CD4-positive, alpha-beta T cell treated with Interleukin-17A for 4 hours (primary cell): ENCODE results near the gene EFHD1.

Experiments used
- DNase-seq: peaks from one replicate; pipeline ENCODE4 v3.0.0-alpha.2; 2020; ENCODE audit warnings: mixed read lengths

EFHD1 gene, protein sequence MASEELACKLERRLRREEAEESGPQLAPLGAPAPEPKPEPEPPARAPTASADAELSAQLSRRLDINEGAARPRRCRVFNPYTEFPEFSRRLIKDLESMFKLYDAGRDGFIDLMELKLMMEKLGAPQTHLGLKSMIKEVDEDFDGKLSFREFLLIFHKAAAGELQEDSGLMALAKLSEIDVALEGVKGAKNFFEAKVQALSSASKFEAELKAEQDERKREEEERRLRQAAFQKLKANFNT

DNA sequence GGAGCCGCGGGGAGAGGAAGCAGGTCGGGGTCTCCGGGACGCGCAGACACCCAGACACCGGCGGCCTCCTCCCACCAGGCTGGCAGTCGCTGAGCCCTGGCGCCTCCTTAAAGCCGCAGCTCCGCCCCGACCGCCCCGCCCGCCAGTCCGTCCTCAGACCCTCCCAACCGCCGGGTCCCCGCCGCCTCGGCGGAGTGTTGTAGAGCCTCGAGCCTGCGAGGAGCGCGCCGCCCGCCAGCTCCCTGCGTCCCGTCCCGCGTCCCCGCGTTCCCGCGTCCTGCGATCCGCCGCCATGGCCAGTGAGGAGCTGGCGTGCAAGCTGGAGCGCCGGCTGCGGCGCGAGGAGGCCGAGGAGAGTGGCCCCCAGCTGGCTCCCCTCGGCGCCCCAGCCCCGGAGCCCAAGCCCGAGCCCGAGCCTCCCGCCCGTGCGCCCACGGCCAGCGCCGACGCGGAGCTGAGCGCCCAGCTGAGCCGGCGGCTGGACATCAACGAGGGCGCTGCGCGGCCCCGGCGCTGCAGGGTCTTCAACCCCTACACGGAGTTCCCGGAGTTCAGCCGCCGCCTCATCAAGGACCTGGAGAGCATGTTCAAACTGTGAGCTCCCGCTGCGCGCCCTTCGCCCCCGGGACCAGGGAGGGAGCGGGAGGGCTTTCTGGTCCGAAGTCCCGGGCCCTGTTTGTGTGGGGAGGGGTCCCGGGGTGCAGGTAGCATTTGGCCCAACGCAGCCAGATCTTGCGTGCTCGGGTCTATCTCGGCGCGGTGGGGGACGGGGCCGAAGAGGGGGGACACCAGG, at the start of gene EFHD1:
Gene EFHD1 (plus strand): TSS at position 192 of the 793 bp plus-strand sequence. CDS start 101 bp downstream, at position 293.
- DNase-seq = peak; percentile 69

DNA sequence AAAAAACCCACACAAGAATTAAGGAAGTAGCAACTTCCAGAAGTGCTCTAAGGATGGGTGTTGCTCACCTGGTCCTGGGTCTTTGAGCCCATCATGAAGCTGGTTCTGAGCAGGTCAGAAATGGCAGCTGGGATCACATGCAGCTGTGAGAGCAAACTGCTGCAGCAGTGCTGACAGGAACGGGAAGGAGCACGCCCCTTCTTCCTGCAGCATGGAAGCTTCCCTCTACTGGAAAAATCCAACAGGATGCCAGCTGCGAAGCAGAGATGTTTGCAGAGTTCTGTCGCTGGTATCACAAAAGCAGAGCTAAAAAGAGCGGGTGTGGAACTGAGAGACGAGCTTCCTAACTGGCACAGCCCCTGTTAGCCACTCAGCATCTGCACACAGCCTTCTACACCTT, 49.2 kb upstream of the EFHD1 start:
- no peak for DNase-seq

DNA sequence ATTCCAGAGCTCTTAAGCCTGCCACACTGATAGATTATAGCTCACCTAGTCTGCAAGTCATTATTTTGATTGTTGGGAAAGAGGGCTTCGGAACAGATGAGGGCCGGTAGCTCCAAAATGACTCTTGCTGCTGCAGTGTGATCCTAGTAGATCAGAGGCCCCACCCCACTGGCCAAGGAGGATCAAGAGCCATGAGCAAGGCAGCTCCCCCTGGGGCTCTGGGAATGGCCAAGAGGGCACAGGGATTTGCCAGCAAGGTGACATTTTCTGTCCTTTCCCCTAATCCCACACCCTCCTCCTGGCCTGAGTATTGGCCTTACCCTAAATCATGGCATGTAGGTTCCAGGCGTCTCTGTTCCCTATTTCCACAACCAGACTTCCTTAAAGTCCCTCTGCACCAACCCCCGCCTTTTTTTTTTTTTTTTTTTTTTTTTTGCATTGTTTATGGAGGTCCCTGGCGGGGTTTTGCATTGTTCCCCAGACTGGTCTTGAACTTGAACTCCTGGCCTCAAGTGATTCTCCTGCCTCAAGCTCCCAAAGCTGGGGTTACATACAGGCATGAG, 46.4 kb upstream of the EFHD1 start:
- no peak for DNase-seq

DNA sequence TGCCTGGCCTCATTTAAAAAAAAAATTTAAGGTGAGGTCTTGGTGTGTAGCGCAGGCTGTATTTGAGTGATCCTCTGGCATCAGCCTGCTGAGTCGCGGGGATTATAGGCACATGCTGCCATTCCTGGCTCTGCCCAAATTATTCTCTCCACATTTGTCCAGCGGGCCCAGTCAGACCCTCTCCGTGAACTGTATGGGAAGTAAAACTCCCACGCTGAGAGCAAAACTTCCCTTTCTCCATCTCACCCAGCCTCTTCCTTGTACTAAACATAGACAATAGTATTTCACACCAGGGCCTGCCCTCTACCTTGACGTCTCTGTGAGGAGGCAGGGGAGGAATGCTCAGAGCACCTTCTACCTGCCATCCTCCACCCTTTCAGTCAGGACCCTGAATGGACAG, 45.9 kb upstream of the EFHD1 start:
- no peak for DNase-seq

DNA sequence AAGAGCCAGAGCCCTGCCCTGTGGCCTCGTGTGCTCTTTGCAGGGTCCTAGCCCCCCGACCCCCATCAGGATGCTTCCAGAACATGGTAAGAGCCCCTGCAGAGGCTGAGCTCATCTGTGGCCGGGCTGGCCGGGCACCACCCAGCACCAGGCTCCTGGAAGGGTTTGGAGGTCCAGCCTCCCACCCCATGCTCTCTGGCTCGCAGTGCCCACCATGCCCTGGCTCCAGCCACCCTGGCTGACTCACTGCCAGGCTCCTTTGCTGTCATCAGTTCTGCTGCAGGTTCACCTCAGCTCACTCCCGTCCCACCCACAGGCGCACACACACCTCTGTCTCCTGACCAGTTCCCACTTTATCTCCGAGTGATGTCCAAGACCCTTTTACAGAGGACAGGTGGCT, 45.4 kb upstream of the EFHD1 start:
- no peak for DNase-seq

DNA sequence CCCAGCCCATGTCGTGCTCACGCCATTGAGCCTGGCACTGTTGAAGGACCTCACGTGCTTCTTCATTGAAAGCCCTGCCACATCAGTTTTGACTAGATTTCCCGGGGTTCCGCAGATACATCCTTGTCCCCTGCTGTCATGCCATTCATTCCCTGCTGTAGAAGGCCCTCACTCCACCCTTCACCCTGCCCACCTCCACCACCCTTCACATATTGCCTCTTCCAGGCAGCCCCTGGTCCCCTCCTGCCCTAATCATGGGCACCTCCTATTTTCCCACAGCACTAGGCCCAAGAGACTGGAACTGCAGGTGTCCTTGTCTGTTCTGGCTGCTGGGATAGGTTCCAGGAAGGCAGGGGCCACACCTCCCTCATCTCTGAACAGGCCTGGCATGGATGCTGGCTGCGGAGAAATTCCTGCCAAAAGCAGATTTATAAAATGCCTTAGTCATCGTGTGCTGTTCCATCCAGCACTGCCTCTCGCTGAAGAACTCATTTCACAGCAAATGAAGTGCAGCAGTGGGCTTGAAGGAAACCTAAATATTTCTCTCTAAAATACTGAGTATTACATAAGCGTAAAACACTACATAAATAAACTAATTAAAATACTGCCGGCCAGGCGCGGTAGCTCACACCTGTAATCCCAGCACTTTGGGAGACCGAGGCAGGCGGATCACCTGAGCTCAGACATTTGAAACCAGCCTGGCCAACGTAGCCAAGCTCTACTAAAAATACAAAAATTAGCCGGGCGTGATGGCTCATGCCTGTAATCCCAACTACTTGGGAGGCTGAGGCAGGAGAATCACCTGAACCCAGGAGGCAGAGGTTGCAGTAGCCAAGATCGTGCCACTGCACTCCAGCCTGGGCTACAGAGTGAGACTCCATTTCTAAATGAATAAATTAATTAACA, 44.5 kb upstream of the EFHD1 start:
- no peak for DNase-seq

DNA sequence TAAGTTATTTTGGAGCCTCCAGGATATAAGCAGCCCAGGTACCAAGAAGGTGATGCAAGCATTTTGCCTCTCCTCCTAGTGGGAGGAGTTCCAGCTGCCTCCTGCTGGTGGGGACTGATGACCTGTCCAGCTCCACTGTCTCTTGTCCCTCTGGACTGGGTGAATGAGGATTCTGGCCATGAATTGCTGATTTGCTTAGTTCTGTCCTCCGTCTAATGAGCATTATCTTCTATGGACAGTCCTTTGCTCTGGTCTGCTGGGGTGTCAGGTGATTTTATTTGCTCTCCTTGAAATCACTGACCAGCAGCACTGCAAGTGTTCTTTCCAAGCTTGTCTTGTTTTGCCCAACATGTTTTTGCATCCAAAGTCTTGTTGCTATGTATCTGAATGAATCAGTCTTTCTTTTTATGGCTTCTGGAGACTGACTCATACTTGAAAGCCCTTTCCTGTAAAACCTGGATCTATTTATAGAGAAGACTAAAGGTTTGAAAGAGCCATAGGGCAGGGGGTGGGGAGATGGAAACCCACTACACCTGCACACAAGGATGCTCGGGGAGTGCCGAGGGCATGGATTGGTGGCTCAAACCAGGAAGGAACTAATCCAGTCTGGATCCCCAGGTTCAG, 40.5 kb upstream of the EFHD1 start:
- DNase-seq = no peak

DNA sequence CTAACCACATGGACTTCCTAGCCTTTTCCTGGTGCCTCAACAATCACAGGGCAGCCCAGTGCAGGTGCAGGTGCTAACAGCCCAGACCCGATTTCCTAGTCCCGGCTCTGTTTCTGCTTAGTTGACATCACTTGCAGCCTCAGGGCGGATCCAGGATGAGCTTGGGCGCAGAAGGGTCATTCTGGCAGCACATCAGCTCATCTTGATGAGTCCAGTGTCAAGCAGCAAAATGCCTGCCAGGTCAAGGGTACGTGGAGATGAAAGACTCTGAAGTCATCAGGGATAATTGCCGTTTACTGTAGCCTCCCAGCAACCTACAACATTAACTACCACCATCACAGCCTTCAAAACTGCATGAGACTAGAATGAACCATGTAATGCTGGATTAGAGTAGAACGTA, 39.4 kb upstream of the EFHD1 start:
- DNase-seq = no peak

DNA sequence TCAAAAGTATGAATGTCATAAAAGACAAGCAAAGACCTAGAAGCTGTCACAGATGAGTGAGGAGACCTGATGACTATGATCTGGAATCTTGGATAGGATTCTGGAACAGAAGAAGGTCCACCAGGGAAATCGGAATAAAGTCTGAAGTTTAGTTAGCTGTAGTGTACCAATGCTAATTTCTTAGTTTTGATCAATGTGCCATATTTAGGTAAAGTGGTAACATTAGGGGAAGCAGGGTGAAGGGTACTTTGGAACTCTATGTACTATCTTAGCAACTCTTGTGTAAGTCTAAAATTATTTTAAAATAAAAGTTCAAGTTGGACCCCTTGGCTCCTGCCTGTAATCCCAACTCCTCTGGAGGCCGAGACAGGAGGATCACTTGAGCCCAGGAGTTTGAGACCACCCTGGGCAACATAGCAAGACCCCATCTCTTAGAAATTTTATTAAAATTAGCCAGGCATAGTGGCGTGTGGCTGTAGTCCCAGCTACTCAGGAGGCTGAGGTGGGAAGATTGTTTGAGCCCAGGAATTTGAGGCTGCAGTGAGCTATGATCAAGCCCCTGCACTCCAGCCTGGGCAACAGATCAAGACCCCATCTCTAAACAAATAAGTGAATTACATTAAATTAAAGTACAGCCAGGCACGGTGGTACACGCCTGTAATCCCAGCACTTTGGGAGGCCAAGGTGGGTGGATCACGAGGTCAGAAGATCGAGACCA, 35.9 kb upstream of the EFHD1 start:
- no peak for DNase-seq

DNA sequence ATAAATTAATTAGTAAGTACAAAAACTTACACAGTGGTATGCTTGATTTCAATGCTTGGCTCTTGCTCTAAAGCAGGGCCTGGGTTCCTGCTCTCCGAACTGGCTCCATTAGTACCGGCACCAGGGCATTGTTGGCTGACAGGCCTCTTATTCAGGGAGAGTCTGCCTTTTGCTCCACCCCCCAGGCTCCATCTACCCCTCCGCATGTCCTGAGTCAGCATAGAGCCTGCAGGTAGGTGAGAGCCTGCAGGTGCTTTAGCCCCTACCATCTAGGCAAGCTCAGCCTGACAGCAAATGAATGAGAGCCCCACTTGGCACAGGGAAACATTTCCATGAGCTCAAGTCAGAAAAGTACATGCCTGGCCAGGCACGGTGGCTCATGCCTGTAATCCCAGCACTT, 35.1 kb upstream of the EFHD1 start:
- no peak for DNase-seq

DNA sequence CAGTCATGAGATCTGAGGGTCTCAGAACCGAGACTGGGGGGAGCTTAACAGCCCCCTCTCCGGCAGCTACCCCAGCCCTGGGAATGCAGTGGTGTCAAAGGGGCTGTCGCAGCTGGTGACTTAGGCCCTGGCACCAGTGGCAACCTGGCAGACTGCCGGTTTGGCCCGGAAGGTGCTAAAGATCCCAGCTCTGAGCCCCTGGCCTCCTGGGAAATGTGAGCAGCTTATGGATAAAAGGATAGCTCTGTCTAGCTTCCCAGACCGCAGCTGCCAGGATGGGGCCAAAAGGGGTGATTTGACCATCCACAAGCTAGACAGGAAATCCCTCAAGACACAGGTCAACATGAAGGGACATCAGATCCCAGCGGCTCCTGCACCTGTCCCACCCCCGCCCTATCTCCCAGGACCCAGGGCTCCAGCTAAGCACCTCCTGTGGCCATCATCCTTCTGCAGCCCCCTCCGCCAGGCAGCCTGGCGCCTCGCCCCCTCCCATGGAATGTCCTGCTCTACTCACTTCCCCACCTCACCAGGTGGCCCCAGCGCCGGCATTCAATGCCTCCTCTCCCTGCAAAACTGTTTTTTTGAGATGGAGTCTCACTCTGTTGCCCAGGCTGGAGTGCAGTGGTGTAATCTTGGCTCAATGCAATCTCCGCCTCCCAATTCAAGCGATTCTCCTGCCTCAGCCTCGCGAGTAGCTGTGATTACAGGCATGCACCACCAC, 33.2 kb upstream of the EFHD1 start:
- DNase-seq = no peak

DNA sequence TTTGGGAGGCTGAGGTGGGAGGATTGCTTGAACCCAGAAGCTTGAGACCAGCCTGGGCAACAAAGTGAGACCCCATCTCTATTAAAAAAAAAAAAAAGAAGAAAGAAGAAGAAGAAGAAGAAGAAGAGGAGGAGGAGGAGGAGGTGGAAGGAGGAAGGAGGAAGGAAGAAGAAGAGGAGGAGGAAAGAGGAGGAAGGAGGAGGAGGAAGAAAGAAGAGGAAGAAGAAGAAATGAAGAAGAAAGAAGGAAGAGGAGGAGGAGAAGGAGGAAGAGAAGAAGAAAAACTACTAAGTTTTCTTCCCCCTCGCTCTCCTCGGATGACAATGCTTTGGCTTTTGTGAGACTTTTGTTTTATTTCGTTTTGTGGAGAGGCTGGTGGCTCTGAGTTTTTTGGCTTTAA, 30.1 kb upstream of the EFHD1 start:
- no peak for DNase-seq

DNA sequence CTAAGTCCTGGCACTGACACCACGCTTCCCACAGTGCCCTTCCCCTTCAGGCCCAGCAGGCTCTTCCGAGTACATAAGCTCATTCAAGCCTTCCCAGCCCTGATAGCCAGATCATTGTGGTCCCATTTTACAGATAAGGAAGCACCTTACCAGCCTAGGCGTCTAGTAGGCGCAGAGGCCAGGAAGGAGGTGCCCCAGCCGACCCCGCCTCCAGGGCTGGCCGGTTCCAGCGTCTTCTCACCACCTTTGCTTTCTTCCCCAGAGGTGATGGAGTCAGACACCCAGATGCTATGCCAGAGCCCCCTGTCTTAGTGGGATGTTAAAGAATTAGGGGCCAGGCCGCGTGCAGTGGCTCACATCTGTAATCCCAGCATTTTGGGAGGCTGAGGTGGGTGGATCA, 28.9 kb upstream of the EFHD1 start:
- no peak for DNase-seq

DNA sequence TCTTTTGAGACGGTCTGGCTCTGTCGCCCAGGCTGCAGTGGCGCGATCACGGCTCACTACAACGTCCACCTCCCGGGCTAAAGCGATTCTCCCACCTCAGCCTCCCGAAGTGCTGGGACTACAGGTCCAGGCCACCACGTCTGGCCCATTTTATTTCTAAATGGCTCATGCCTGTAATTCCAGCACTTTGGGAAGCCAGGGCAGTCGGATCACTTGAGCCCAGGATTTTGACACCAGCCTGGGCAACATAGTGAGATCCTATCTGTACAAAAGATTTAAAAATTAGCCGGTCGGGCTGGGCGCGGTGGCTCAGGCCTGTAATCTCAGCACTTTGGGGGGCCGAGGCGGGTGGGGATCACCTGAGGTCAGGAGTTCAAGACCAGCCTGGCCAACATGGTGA, 26.4 kb upstream of the EFHD1 start:
- DNase-seq = no peak

DNA sequence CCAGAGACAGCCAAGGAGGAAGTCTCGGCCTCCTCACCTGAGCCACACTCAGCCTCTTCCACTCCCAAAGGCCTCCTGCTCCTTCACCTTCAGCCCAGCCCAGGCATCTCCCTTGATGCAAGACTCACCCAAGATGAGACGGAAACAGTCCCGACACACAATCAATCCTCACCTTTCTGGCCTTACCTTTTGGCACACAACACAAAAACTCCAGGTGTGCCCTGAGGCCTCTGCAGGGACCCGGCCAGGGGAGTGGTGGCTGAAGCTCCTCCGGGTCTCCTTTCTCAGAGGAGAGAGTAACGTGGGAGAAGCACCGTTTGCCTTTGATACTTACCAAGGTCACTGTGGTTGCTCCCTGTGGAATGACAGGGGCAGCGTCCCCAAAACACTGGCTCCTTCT, 23.8 kb upstream of the EFHD1 start:
- DNase-seq = no peak

DNA sequence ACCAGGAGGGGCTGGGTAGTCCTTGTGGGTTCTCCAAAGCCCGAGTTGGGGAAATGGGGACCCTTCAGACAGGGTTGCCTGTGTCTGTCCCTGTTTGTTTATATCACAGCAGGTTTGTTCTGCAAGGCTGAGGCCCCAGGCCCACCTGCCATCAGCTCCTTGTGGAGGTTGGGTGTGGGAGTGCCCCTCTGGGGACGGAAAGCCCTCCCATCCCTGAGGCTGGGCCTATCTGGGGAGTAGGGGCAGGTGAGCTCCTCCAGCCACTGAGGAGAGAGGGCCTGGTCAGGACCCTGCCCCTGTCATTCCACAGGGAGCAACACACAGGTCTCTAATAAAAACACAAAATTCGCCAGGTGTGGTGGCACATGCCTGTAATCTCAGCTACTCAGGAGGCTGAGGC, 23.3 kb upstream of the EFHD1 start:
- DNase-seq = no peak

DNA sequence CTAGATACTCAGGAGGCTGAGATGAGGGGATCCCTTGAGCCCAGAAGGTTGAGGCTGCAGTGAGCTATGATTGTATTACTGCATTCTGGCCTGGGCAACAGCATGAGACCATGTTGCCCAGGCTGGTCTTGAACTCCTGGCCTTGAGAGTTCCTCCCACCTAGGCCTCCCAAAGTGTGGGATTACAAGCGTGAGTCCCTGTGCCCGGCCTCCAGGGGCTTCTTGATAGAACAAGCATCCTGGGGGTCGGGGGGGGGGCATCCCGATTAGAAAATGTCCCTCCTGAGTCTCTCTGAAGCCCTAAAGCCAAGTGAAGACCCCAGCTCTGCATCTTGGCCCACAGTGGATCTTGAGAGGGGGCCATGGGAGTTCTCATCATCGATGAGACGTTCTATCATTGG, 22.3 kb upstream of the EFHD1 start:
- DNase-seq = no peak

DNA sequence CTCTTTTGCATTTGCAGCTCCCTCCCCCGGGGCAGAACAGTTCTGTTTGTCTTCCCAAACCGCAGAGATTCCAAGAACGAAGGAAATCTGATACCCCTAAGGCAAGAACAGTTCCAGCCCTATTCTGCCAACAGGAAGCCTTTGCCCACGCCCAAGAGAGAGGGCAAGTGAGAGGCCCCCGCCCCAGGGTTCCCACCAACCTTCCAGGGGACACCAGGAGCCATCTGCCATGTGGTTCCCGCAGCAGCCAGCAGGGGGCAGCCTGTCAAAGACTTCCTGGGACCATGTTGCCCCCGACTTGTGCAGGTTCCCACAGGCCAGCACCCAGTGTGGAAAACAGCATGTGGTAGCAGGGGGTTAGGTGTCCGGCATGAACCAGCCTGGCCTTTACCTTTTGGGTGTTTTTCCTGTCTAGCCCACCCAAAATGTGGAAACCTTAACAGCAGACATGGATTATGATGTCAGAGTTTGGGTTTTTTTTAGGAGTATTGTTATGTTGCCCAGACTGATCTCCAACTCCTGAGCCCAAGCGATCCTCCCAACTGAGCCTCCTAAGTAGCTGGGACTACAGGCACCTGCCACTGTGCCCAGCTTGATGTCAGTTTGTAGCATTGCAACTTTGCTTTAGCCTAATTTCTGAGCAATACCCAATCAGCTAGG, 21.7 kb upstream of the EFHD1 start:
- DNase-seq = peak; percentile 78

DNA sequence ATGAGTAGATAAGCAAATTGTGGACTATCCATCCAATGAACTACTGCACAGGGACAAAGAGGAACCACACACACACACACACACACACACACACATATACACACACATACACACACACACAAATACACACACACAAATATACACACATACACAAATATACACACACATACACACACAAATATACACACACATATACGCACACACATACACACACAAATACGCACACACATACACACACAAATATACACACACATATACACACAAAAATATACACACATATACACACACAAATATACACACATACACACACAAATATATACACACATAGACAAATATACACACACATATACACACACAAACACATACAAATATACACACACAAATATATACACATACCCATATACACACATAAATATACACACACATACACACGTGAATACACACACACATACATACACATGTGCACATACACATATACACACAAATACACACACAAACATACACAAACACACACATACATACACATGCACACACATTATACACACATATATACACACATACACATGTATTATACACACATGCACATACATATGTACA, 19.8 kb upstream of the EFHD1 start:
- DNase-seq = no peak

DNA sequence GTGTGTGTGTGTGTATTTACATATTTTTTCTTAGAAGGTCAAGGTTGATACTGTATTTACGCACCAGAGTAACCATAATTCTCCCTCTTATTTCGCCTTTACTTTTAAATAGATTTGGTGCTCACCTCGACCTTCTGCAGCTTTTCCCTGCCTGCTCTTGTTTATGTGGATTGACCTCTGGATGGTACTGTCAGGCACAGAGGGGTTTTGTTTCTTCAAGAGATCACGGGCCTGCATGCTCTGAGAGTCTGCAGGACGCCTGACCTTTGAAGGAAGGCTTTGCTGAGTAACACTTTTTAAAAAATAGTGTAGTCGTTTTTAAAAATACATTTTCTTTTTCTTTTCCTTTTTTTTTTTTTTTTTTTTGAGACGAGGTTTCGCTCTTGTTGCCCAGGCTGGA, 18.1 kb upstream of the EFHD1 start:
- DNase-seq = no peak
